ENCODE measurements around the gene TAF1A. TPM values are rescaled to one million over a fixed set of nuclear protein-coding genes. Genes with fewer than 3 reads are reported as not detected.

Gene TAF1A
- total RNA-seq, 1 experiment from 2014 or later: 12.9 TPM

DNA sequence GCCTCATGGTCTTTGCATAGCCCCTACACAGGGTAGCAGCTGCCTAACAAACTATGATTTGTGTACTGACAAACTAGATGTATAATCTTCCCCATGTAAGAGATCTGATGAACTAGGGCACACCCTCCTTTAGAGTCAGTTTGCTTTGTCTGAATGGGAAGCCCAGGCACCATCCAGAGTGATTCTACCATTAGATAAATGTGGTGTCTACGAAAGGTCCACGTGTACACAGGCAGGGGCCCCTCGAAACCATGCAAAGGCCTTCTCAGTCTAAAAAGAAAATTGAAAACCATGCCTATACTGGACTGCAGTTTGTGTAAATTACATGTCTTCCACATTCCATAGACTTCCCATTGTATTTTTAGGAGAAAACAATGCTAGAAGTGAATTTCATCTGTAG is 60.6 kb downstream of the TAF1A start:
- Mint-ChIP-seq H3K4me1 (no peaks in the 10 kb centered on the region), H3K27me3 (ENCODE audit: low read depth) (no peaks in the 10 kb centered on the region), H3K36me3 (no peaks in the 10 kb centered on the region), H3K27ac (no peak overlapping the region), H3K4me3 (no peak overlapping the region), H3K9me3 (peaks cover 7% of the 10 kb centered on the region)
- ChIA-PET POLR2A (interaction anchor here (0.7 kb wide), 1 partner anchor 8 kb away, joined by 4 read pairs; no protein-coding TSS in a partner anchor), CTCF (interaction anchor here (1.0 kb wide), 1 partner anchor 64 kb away, joined by 3 read pairs; no protein-coding TSS in a partner anchor)
- no peak for TF ChIP-seq MAX (CRISPR knock-in tag; IDR thresholded peaks at IDR 0.05)
- TF ChIP-seq ZNF138 (CRISPR knock-in tag; conservative IDR thresholded peaks at IDR 0.05): no peak
- no peak for TF ChIP-seq ZNF232 (CRISPR knock-in tag; IDR thresholded peaks at IDR 0.05)
- no peak for TF ChIP-seq E2F5 (CRISPR knock-in tag; IDR thresholded peaks at IDR 0.05)
- TF ChIP-seq NR2C2 (CRISPR knock-in tag; IDR thresholded peaks at IDR 0.05): no peak
- TF ChIP-seq ZBTB43 (CRISPR knock-in tag; IDR thresholded peaks at IDR 0.05): no peak
- TF ChIP-seq JUN (CRISPR knock-in tag; IDR thresholded peaks at IDR 0.05): no peak
- TF ChIP-seq ZNF317 (CRISPR knock-in tag; IDR thresholded peaks at IDR 0.05; ENCODE audit: borderline replicate concordance, low read depth): no peak
- TF ChIP-seq, protein P1, sequence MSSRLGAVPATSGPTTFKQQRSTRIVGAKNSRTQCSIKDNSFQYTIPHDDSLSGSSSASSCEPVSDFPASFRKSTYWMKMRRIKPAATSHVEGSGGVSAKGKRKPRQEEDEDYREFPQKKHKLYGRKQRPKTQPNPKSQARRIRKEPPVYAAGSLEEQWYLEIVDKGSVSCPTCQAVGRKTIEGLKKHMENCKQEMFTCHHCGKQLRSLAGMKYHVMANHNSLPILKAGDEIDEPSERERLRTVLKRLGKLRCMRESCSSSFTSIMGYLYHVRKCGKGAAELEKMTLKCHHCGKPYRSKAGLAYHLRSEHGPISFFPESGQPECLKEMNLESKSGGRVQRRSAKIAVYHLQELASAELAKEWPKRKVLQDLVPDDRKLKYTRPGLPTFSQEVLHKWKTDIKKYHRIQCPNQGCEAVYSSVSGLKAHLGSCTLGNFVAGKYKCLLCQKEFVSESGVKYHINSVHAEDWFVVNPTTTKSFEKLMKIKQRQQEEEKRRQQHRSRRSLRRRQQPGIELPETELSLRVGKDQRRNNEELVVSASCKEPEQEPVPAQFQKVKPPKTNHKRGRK (CRISPR knock-in tag; IDR thresholded peaks at IDR 0.05; ENCODE audit: borderline replicate concordance): no peak
- no peak for TF ChIP-seq ZNF121 (CRISPR knock-in tag; IDR thresholded peaks at IDR 0.05)
- TF ChIP-seq E2F4 (CRISPR knock-in tag; IDR thresholded peaks at IDR 0.05; ENCODE audit: borderline replicate concordance, low read depth): no peak
- ATAC-seq: no peak
- DNase-seq (ENCODE audit: low spot score): no peak

DNA sequence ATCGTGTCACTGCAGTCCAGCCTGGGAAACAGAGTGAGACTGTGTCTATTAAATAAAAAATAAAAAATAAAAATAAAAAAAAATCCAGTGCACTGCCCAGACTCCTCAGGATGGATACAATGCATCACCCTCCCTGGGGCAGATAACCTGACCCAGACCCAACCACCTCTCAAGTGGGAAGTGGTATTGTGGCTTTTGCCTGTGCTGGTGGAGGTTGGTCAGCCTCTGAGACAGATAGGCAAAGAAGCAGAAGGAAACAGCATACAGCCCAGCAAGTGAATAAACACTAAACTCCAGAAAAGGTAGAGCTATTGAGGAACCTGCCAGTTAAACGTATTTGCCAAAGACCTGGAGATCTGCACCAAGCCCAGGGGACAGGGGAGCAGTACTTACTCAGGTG is 63.8 kb downstream of the TAF1A start:
- H3K4me3 Mint-ChIP-seq: no peak overlapping the region
- ChIA-PET POLR2A (no interaction called here), CTCF (no interaction called here)
- DNase-seq (ENCODE audit: low spot score): no peak
- TF ChIP-seq GTF2I (CRISPR knock-in tag; conservative IDR thresholded peaks at IDR 0.05) (no peak), USF2 (CRISPR knock-in tag; IDR thresholded peaks at IDR 0.05) (no peak), ETV6 (CRISPR knock-in tag; IDR thresholded peaks at IDR 0.05) (no peak), FOXK1 (CRISPR knock-in tag; IDR thresholded peaks at IDR 0.05) (no peak), SOX15 (CRISPR knock-in tag; IDR thresholded peaks at IDR 0.05) (no peak), ZBTB21 (CRISPR knock-in tag; IDR thresholded peaks at IDR 0.05; ENCODE audit: borderline replicate concordance) (no peak)
- TF ChIP-seq, protein P2, sequence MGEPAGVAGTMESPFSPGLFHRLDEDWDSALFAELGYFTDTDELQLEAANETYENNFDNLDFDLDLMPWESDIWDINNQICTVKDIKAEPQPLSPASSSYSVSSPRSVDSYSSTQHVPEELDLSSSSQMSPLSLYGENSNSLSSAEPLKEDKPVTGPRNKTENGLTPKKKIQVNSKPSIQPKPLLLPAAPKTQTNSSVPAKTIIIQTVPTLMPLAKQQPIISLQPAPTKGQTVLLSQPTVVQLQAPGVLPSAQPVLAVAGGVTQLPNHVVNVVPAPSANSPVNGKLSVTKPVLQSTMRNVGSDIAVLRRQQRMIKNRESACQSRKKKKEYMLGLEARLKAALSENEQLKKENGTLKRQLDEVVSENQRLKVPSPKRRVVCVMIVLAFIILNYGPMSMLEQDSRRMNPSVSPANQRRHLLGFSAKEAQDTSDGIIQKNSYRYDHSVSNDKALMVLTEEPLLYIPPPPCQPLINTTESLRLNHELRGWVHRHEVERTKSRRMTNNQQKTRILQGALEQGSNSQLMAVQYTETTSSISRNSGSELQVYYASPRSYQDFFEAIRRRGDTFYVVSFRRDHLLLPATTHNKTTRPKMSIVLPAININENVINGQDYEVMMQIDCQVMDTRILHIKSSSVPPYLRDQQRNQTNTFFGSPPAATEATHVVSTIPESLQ (CRISPR knock-in tag; IDR thresholded peaks at IDR 0.05): no peak
- TF ChIP-seq, protein P3, sequence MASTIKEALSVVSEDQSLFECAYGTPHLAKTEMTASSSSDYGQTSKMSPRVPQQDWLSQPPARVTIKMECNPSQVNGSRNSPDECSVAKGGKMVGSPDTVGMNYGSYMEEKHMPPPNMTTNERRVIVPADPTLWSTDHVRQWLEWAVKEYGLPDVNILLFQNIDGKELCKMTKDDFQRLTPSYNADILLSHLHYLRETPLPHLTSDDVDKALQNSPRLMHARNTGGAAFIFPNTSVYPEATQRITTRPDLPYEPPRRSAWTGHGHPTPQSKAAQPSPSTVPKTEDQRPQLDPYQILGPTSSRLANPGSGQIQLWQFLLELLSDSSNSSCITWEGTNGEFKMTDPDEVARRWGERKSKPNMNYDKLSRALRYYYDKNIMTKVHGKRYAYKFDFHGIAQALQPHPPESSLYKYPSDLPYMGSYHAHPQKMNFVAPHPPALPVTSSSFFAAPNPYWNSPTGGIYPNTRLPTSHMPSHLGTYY (CRISPR knock-in tag; IDR thresholded peaks at IDR 0.05): no peak
- H3K36me3 Mint-ChIP-seq: no peaks in the 10 kb centered on the region
- H3K27me3 Mint-ChIP-seq (ENCODE audit: low read depth): no peaks in the 10 kb centered on the region
- H3K9me3 Mint-ChIP-seq: peaks cover 7% of the 10 kb centered on the region
- H3K4me1 Mint-ChIP-seq: no peaks in the 10 kb centered on the region
- no peak for ATAC-seq
- no peak overlapping the region for H3K27ac Mint-ChIP-seq

Data from WTC11 (cell line).